ENCODE data around the gene SMYD5.
"Not testable (repeated sequence)": the region's sequence is repeated elsewhere in the genome, so short reads cannot be mapped to it uniquely, and the experiment has no call there.

The SMYD5 gene

GRCh38 chr2:73262108-73262651, 48.1 kb downstream of the SMYD5 start:
- no peak for DNase-seq

GRCh38 chr2:73262691-73263429, 48.8 kb downstream of the SMYD5 start:
- DNase-seq: not testable (repeated sequence)

- no peak for DNase-seq
Measured at GRCh38 chr2:73263540-73264331, 49.7 kb downstream of the SMYD5 start.

GRCh38 chr2:73264332-73264606, 50.2 kb downstream of the SMYD5 start:
- DNase-seq: no peak

GRCh38 chr2:73264783-73265182, 50.7 kb downstream of the SMYD5 start:
- DNase-seq: no peak

- DNase-seq: no peak
Measured at GRCh38 chr2:73265298-73266060, 51.4 kb downstream of the SMYD5 start.

- DNase-seq: peak; percentile 37
Measured at GRCh38 chr2:73266061-73266901, 52.2 kb downstream of the SMYD5 start.

- DNase-seq: no peak
Measured at GRCh38 chr2:73267008-73267407, 53.0 kb downstream of the SMYD5 start.

GRCh38 chr2:73268366-73268829, 54.4 kb downstream of the SMYD5 start:
- DNase-seq: peak; percentile 56

GRCh38 chr2:73268830-73269685, 55.0 kb downstream of the SMYD5 start:
- peak; percentile 83 for DNase-seq

GRCh38 chr2:73269686-73270465, 55.8 kb downstream of the SMYD5 start:
- peak; percentile 27 for DNase-seq

GRCh38 chr2:73272270-73272669, 58.2 kb downstream of the SMYD5 start:
- no peak for DNase-seq

All from NCI-H510A treated with DMSO at 0.1 percent for 48 hours (cell line).